SK-N-SH (cell line): Measurements from ENCODE around the gene SIRPD. TPM values are rescaled to one million over a fixed set of nuclear protein-coding genes. Genes with fewer than 3 reads are reported as not detected.

ENCODE experiments used
- CTCF ChIA-PET: fragments of 300-600, 350-600 bp; formaldehyde crosslinking; extraction: SDS; loops from one replicate; lab custom pipeline; 2021; lab: Yijun Ruan, JAX
- POLR2A ChIA-PET: fragments of 350-600 bp; sonication (Branson Sonifier 250); formaldehyde crosslinking; extraction: SDS; loops from one replicate; lab custom pipeline; 2020; ENCODE audit warnings: antibody characterized with exemption, inconsistent platforms; lab: Yijun Ruan, JAX
- DNase-seq: peaks from one replicate; pipeline ENCODE4 v3.0.0; 2012
- H2AFZ ChIP-seq: fragments of 200-600 bp; sonication (generic); 2 replicates; pipeline ENCODE4 v1.8.1; 2016; ENCODE audit warnings: antibody characterized with exemption, mild to moderate bottlenecking, low read depth
- H3F3A ChIP-seq: fragments of 200-600 bp; sonication (generic); replicated peaks from 2 replicates; pipeline ENCODE3; 2016; ENCODE audit warnings: antibody characterized with exemption, mild to moderate bottlenecking; ENCODE audit not compliant: insufficient read depth
- H3K27ac ChIP-seq, 2 experiments: fragments of 200-500 bp in 1 of 2; fragments of 200-600 bp in 1 of 2; sonication (Bioruptor generic) in 1 of 2; sonication (generic), shearing (Covaris generic) in 1 of 2; 2 replicates each; pipeline versions ENCODE4 v1.5.1 to v1.6.1; 2014 to 2016; ENCODE audit warnings: low read depth in 2 of 2, inconsistent platforms in 1 of 2, low read length in 1 of 2, mild to moderate bottlenecking in 1 of 2, mixed read lengths in 1 of 2
- H3K27me3 ChIP-seq: fragments of 200-600 bp; sonication (generic), shearing (Covaris generic); 2 replicates; pipeline ENCODE4 v1.6.1; 2016; ENCODE audit warnings: mixed run types; ENCODE audit not compliant: insufficient read depth
- H3K36me3 ChIP-seq, 2 experiments: fragments of 200-500 bp in 1 of 2; fragments of 200-600 bp in 1 of 2; sonication (Bioruptor generic) in 1 of 2; sonication (generic) in 1 of 2; replicated peaks in 1 of 2; 2 replicates each; pipeline versions ENCODE3 to v1.5.1; 2014 to 2016; ENCODE audit warnings: low read length in 1 of 2, mild to moderate bottlenecking in 1 of 2; ENCODE audit not compliant: insufficient read depth in 2 of 2, control insufficient read depth in 1 of 2
- H3K4me1 ChIP-seq, 2 experiments: fragments of 200-500 bp in 1 of 2; fragments of 200-600 bp in 1 of 2; sonication (Bioruptor generic) in 1 of 2; sonication (generic), shearing (Covaris generic) in 1 of 2; 2 replicates each; pipeline versions ENCODE4 v1.5.1 to v1.6.1; 2014 to 2016; ENCODE audit warnings: low read depth in 1 of 2, low read length in 1 of 2, mixed run types in 1 of 2; ENCODE audit not compliant: insufficient read depth in 2 of 2, control insufficient read depth in 1 of 2
- H3K4me2 ChIP-seq: fragments of 200-600 bp; sonication (generic), shearing (Covaris generic); 2 replicates; pipeline ENCODE4 v1.6.1; 2017; ENCODE audit warnings: mixed run types
- H3K4me3 ChIP-seq, 2 experiments: fragments of 200-500 bp in 1 of 2; fragments of 200-600 bp in 1 of 2; sonication (Bioruptor generic) in 1 of 2; sonication (generic), shearing (Covaris generic) in 1 of 2; 2 replicates each; pipeline versions ENCODE4 v1.5.1 to v1.8.1; 2014 to 2016; ENCODE audit warnings: low read depth in 2 of 2, inconsistent platforms in 1 of 2, low read length in 1 of 2, mild to moderate bottlenecking in 1 of 2, mixed read lengths in 1 of 2, moderate library complexity in 1 of 2
- H3K79me2 ChIP-seq: fragments of 200-600 bp; sonication (generic); 2 replicates; pipeline ENCODE4 v1.8.1; 2017; ENCODE audit warnings: mild to moderate bottlenecking; ENCODE audit not compliant: insufficient read depth
- H3K9ac ChIP-seq: fragments of 200-600 bp; sonication (generic); 2 replicates; pipeline ENCODE4 v1.6.1; 2017; ENCODE audit warnings: mixed run types
- H3K9me2 ChIP-seq: fragments of 200-600 bp; sonication (generic); 2 replicates; pipeline ENCODE4 v1.6.1; 2017; ENCODE audit warnings: mixed run types
- H3K9me3 ChIP-seq: fragments of 200-600 bp; sonication (generic); 2 replicates; pipeline ENCODE4 v1.6.1; 2017; ENCODE audit warnings: mixed run types, mild to moderate bottlenecking, moderate library complexity
- H4K20me1 ChIP-seq: fragments of 200-600 bp; sonication (generic); 2 replicates; pipeline ENCODE4 v1.6.1; 2017; ENCODE audit warnings: mild to moderate bottlenecking, mixed run types; ENCODE audit not compliant: insufficient read depth
- CHD2 ChIP-seq: fragments of 150-350 bp; IDR thresholded peaks from 2 replicates; pipeline ENCODE4 v1.6.1; 2018; ENCODE audit warnings: low read length; ENCODE audit not compliant: partially characterized antibody
- ELF1 ChIP-seq: IDR thresholded peaks from 2 replicates; pipeline ENCODE4 v1.4.0; 2012
- EZH2phosphoT487 ChIP-seq: fragments of 200-600 bp; sonication (generic); IDR thresholded peaks from 2 replicates; pipeline ENCODE4 v1.6.1; 2017; ENCODE audit warnings: low read depth, mixed run types, mild to moderate bottlenecking, antibody characterized with exemption, moderate library complexity, borderline replicate concordance
- FOSL2 ChIP-seq: IDR thresholded peaks from 2 replicates; pipeline ENCODE4 v1.4.0; 2012; ENCODE audit warnings: low read depth, mild to moderate bottlenecking, moderate library complexity, borderline replicate concordance
- GABPA ChIP-seq: IDR thresholded peaks from 2 replicates; pipeline ENCODE4 v1.4.0; 2012; ENCODE audit warnings: low read depth, mild to moderate bottlenecking
- GATA2 ChIP-seq: sonication (generic); formaldehyde crosslinking; IDR thresholded peaks from 2 replicates; pipeline ENCODE4 v1.5.0; 2020; ENCODE audit warnings: mild to moderate bottlenecking, missing genetic modification reagents
- IRF3 ChIP-seq: fragments of 150-350 bp; IDR thresholded peaks from 2 replicates; pipeline ENCODE4 v1.6.1; 2016; ENCODE audit warnings: mild to moderate bottlenecking, low read depth, low read length
- JUND ChIP-seq: IDR thresholded peaks from 2 replicates; pipeline ENCODE4 v1.4.0; 2012
- MXI1 ChIP-seq: IDR thresholded peaks from 2 replicates; pipeline ENCODE4 v1.6.1; 2012; ENCODE audit warnings: mild to moderate bottlenecking, low read depth, low read length, improper control_type of control experiment
- NFIC ChIP-seq: IDR thresholded peaks from 2 replicates; pipeline ENCODE4 v1.4.0; 2012; ENCODE audit warnings: borderline replicate concordance
- PBX3 ChIP-seq: IDR thresholded peaks from 2 replicates; pipeline ENCODE4; 2012
- POLR2AphosphoS5 ChIP-seq: IDR thresholded peaks from 2 replicates; pipeline ENCODE4 v1.6.1; 2012; ENCODE audit warnings: low read depth, low read length
- RAD21 ChIP-seq: IDR thresholded peaks from 2 replicates; pipeline ENCODE4 v1.6.1; 2012; ENCODE audit warnings: mild to moderate bottlenecking, low read length
- RCOR1 ChIP-seq: fragments of 150-350 bp; IDR thresholded peaks from 2 replicates; pipeline ENCODE4 v1.6.1; 2017; ENCODE audit warnings: antibody characterized with exemption, low read length
- REST ChIP-seq: IDR thresholded peaks from 2 replicates; pipeline ENCODE4 v1.6.1; 2012; ENCODE audit warnings: mild to moderate bottlenecking, low read depth, low read length, moderate library complexity
- RFX5 ChIP-seq: IDR thresholded peaks from 2 replicates; pipeline ENCODE4 v1.6.1; 2012; ENCODE audit warnings: mild to moderate bottlenecking, improper control_type of control experiment, low read length
- RXRA ChIP-seq: IDR thresholded peaks from 2 replicates; pipeline ENCODE4 v1.4.0; 2012; ENCODE audit warnings: low read depth, mild to moderate bottlenecking, borderline replicate concordance
- SIN3A ChIP-seq: IDR thresholded peaks from 2 replicates; pipeline ENCODE4 v1.6.1; 2012; ENCODE audit warnings: low read depth, mild to moderate bottlenecking, low read length, moderate library complexity, borderline replicate concordance
- SMC3 ChIP-seq: IDR thresholded peaks from 2 replicates; pipeline ENCODE4 v1.6.1; 2012; ENCODE audit warnings: low read depth, low read length, improper control_type of control experiment
- TEAD4 ChIP-seq: IDR thresholded peaks from 2 replicates; pipeline ENCODE4 v1.4.0; 2012; ENCODE audit warnings: mild to moderate bottlenecking, borderline replicate concordance; ENCODE audit not compliant: insufficient read depth
- YY1 ChIP-seq: IDR thresholded peaks from 2 replicates; pipeline ENCODE4 v1.4.0; 2012; ENCODE audit warnings: low read depth, mild to moderate bottlenecking
- WGBS: methylation state at CpG from one replicate; pipeline ENCODE4 v1.1.6; 2017; ENCODE audit warnings: low lambda C conversion rate; 5-methylcytosine and 5-hydroxymethylcytosine counted together
- polyA plus RNA-seq, 3 experiments: library from polyadenylated mRNA; depleted of rRNA; stranded (reverse); fragments of >200 nt; gene quantifications; 2 replicates each; pipeline ENCODE4 v1.2.3, GENCODE V29; 2012

Gene SIRPD
- polyA plus RNA-seq, 1 of the 3 experiments (the other 2 are of a cell fraction), result not detected

GRCh38 chr20:1555952-1556351, 1.6 kb downstream of the SIRPD start:
- no peak overlapping the region for H3K4me3 ChIP-seq
- no peaks in the 10 kb centered on the region for H3K36me3 ChIP-seq
- H2AFZ ChIP-seq, result no peak overlapping the region
- H4K20me1 ChIP-seq, result no peaks in the 10 kb centered on the region
- no peaks in the 10 kb centered on the region for H3K4me1 ChIP-seq
- H3F3A ChIP-seq, result no peaks in the 10 kb centered on the region
- H3K9me2 ChIP-seq, result no peaks in the 10 kb centered on the region
- CTCF ChIA-PET, result interaction anchor here (1.0 kb wide), 1 partner anchor 11 kb away, joined by 3 read pairs; no protein-coding TSS in a partner anchor
- H3K9ac ChIP-seq, result no peak overlapping the region
- H3K4me2 ChIP-seq, result no peak overlapping the region
- no peaks in the 10 kb centered on the region for H3K9me3 ChIP-seq
- POLR2A ChIA-PET, result no interaction called here
- H3K79me2 ChIP-seq, result no peaks in the 10 kb centered on the region
- DNase-seq, result no peak
- H3K27me3 ChIP-seq, result no peaks in the 10 kb centered on the region; the same call in 1 of the 2 replicates
- TF ChIP-seq ELF1 (no peak), RCOR1 (no peak), EZH2phosphoT487 (no peak), IRF3 (no peak), SMC3 (no peak), GABPA (no peak), NFIC (no peak), JUND (no peak), GATA2 (CRISPR knock-in tag) (no peak)
- no peak overlapping the region for H3K27ac ChIP-seq

GRCh38 chr20:1539816-1540419, 17.6 kb downstream of the SIRPD start:
- H3K4me2 ChIP-seq, result no peak overlapping the region
- no peaks in the 10 kb centered on the region for H3K27me3 ChIP-seq
- no peaks in the 10 kb centered on the region for H3F3A ChIP-seq
- H3K4me1 ChIP-seq, result no peaks in the 10 kb centered on the region
- POLR2A ChIA-PET, result no interaction called here
- no peak overlapping the region for H3K27ac ChIP-seq
- H3K79me2 ChIP-seq, result no peaks in the 10 kb centered on the region
- H3K9ac ChIP-seq, result no peak overlapping the region
- no peaks in the 10 kb centered on the region for H3K36me3 ChIP-seq
- no peak overlapping the region for H3K4me3 ChIP-seq
- 11% methylated on average over 1 of the region's 1 CpG for WGBS
- CTCF ChIA-PET, result interaction anchor here (0.6 kb wide), 1 partner anchor 77 kb away, joined by 3 read pairs; no protein-coding TSS in a partner anchor
- no peaks in the 10 kb centered on the region for H3K9me2 ChIP-seq
- no peak overlapping the region for H2AFZ ChIP-seq
- H3K9me3 ChIP-seq, result no peaks in the 10 kb centered on the region
- H4K20me1 ChIP-seq, result no peaks in the 10 kb centered on the region
- DNase-seq, result no peak
- no peak for TF ChIP-seq RXRA
- TF ChIP-seq PBX3, result no peak
- no peak for TF ChIP-seq MXI1
- no peak for TF ChIP-seq TEAD4
- no peak for TF ChIP-seq EZH2phosphoT487
- TF ChIP-seq IRF3, result no peak
- TF ChIP-seq RAD21, result no peak
- no peak for TF ChIP-seq FOSL2
- no peak for TF ChIP-seq YY1
- TF ChIP-seq GABPA, result no peak
- TF ChIP-seq REST, result no peak
- no peak for TF ChIP-seq SIN3A
- TF ChIP-seq POLR2AphosphoS5, result no peak
- TF ChIP-seq NFIC, result no peak
- no peak for TF ChIP-seq RFX5
- no peak for TF ChIP-seq GATA2 (CRISPR knock-in tag)
- no peak for TF ChIP-seq CHD2
